Measurements from ENCODE around the gene CLNK. TPM values are rescaled to one million over a fixed set of nuclear protein-coding genes. Genes with fewer than 3 reads are reported as not detected.

CLNK gene
- total RNA-seq, 4 donors from 2014 or later, result not detected

DNA sequence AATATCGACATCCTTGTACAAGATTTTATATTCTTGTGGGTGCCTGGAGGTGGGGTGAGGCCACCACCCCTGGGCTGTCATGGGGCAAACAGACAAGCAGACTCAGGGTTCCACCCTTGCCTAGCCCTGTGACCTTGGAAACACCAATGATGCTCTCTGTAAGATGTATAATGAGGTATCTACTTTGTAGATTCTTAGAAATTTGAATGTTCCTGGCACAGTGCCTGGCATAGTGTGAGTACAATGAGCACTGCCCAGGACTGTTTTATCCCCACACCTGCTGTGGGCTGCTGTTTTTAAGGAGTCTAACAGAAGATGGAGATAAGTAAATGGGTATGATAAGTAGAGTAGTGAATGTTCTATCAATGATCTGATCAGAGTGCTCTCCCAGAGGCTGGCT, 230.4 kb downstream of the CLNK start:
- Histone ChIP-seq H3K27ac (no peak overlapping the region), H3K9me3 (no peaks in the 10 kb centered on the region), H3K4me3 (replicated peaks in 1 of 3) (no peak overlapping the region), H3K4me1 (peaks cover 5 to 8% of the 10 kb centered on the region in 2 donors), H3K36me3 (peaks cover 0 to 10% of the 10 kb centered on the region in 2 donors), H3K27me3 (no peaks in the 10 kb centered on the region)
- intact Hi-C loops (cut with DNase I), result no loop called here
- 90 to 92% methylated on average over 1 of the region's 1 CpG for WGBS, 2 donors
- TF ChIP-seq, protein P1, sequence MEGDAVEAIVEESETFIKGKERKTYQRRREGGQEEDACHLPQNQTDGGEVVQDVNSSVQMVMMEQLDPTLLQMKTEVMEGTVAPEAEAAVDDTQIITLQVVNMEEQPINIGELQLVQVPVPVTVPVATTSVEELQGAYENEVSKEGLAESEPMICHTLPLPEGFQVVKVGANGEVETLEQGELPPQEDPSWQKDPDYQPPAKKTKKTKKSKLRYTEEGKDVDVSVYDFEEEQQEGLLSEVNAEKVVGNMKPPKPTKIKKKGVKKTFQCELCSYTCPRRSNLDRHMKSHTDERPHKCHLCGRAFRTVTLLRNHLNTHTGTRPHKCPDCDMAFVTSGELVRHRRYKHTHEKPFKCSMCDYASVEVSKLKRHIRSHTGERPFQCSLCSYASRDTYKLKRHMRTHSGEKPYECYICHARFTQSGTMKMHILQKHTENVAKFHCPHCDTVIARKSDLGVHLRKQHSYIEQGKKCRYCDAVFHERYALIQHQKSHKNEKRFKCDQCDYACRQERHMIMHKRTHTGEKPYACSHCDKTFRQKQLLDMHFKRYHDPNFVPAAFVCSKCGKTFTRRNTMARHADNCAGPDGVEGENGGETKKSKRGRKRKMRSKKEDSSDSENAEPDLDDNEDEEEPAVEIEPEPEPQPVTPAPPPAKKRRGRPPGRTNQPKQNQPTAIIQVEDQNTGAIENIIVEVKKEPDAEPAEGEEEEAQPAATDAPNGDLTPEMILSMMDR (IDR thresholded peaks at IDR 0.05), result no peak
- no peak for TF ChIP-seq POLR2A (IDR thresholded peaks at IDR 0.05)
- DNase-seq, result no peak

DNA sequence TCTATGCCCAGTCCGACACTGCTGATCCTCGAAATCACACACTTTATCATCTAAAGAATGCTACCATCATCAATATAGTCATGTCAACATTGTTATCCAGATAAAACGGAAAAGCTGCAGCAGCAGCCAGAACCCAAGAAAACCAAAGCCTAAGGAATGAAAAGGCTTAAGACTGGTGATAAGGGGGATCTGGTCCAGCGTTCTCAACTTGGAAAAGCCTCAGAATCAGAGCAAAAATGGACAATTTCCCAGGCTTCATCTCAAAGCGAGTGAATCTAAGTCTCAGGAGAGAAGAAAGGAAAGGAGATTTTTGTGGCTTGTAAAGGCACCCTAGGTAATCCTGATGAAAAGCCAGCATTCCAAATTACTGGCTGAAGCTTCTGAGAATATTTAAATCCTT, 235.6 kb downstream of the CLNK start:
- Histone ChIP-seq H3K36me3 (peaks cover 14 to 25% of the 10 kb centered on the region in 2 donors), H3K4me3 (replicated peaks in 1 of 3) (no peak overlapping the region), H3K27me3 (no peaks in the 10 kb centered on the region), H3K27ac (no peak overlapping the region), H3K4me1 (no peaks in the 10 kb centered on the region), H3K9me3 (no peaks in the 10 kb centered on the region)
- 90 to 98% methylated on average over 5 of the region's 5 CpGs for WGBS, 2 donors
- intact Hi-C loops (cut with DNase I), result no loop called here
- no peak for DNase-seq
- TF ChIP-seq, protein P1 (IDR thresholded peaks at IDR 0.05), result no peak
- no peak for TF ChIP-seq POLR2A (IDR thresholded peaks at IDR 0.05)

DNA sequence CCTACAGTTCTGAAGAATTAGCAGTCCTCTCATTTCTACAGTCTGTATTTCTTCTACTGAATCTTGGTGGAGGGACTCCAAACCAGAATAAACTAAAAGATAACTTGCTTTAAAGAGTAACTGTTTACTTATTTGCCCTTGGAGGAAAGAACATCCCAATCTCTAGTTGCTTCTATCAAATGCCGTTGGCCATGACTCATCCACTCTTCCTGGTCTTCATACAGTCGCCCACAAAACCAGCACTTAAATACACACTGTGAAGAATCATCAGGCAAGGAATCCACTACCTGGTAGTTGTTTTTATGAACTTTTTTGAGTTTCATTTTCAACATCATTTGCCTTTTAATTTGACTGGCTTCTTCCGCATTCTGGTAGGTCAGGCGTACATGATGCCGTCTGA, 241.6 kb downstream of the CLNK start:
- Histone ChIP-seq H3K27ac (no peak overlapping the region), H3K36me3 (peaks cover 14% of the 10 kb centered on the region in 2 donors), H3K27me3 (no peaks in the 10 kb centered on the region), H3K4me3 (replicated peaks in 1 of 3) (no peak overlapping the region), H3K4me1 (no peaks in the 10 kb centered on the region), H3K9me3 (no peaks in the 10 kb centered on the region)
- no peak for TF ChIP-seq POLR2A (IDR thresholded peaks at IDR 0.05)
- TF ChIP-seq, protein P1 (IDR thresholded peaks at IDR 0.05), result no peak
- WGBS, 2 donors, result 98 to 99% methylated on average over 5 of the region's 5 CpGs
- intact Hi-C loops (cut with DNase I), result no loop called here
- no peak for DNase-seq

DNA sequence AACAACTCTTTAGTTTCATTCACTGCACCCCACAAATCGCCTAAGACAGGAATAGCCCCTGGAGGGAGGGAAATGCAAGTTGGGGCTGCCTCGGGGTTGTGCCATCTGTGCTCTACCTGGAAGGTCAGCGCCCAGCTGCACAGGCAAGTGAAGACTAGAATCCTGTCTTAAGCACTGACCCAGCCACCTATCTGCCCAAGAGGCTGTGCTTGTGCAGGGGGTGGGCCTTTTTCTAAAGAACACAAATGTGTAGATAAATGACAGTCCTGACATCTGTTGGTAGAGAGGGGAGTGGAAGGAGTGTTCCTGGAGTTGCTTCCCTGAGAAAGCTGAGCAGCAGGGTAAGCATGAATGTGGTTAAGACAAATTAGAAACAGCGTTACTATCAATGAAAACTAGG, 243.1 kb downstream of the CLNK start:
- peaks cover 11 to 14% of the 10 kb centered on the region in 2 donors for H3K36me3 ChIP-seq
- no peaks in the 10 kb centered on the region for H3K9me3 ChIP-seq
- no peaks in the 10 kb centered on the region for H3K4me1 ChIP-seq
- H3K27me3 ChIP-seq, result no peaks in the 10 kb centered on the region
- H3K27ac ChIP-seq, result no peak overlapping the region
- TF ChIP-seq POLR2A (IDR thresholded peaks at IDR 0.05), result no peak
- TF ChIP-seq, protein P1 (IDR thresholded peaks at IDR 0.05), result no peak
- DNase-seq, result no peak
- WGBS, 2 donors, result 90 to 92% methylated on average over 4 of the region's 4 CpGs
- intact Hi-C loops (cut with DNase I), result no loop called here
- H3K4me3 ChIP-seq (replicated peaks in 1 of 3), result no peak overlapping the region

DNA sequence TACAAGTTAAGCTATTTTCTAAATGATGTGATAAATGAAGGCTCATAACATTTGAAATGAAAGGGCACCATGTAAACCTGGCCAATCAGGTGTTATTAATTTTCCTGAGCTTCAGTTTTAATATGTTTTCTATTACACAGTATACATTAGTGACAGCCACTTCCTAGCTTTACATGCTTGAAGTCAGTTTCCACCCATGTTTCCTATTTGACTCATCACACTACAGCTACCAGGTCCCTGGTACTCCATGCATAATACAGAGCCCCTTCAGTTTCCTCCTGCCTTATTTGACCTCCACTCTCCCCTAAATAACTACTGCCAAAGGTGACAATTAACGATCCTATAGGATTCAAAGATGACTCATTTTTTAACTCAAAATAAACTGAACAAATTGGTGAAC, 245.6 kb downstream of the CLNK start:
- H3K4me3 ChIP-seq (replicated peaks in 1 of 3), result no peak overlapping the region
- WGBS, 2 donors, result 74 to 78% methylated on average over 1 of the region's 1 CpG
- intact Hi-C loops (cut with DNase I), result no loop called here

More for the DNA sequence above, 245.6 kb downstream of the CLNK start:
- Histone ChIP-seq H3K4me1 (no peaks in the 10 kb centered on the region), H3K27me3 (no peaks in the 10 kb centered on the region), H3K9me3 (no peaks in the 10 kb centered on the region), H3K27ac (no peak overlapping the region), H3K36me3 (no peaks in the 10 kb centered on the region)
- no peak for DNase-seq
- no peak for TF ChIP-seq POLR2A (IDR thresholded peaks at IDR 0.05)
- TF ChIP-seq, protein P1 (IDR thresholded peaks at IDR 0.05), result no peak
